Measurements from ENCODE around the gene LSM3. TPM values are rescaled to one million over a fixed set of nuclear protein-coding genes. Genes with fewer than 3 reads are reported as not detected.
A peak's percentile ranks its signal among the peaks of the same experiment; 100 is the strongest.

LSM3 gene
- polyA plus RNA-seq, 3 donors from 2014 or later = 28.3 to 38.3 (median 31.5) TPM

- peaks cover 4 to 5% of the 10 kb centered on the region in 2 donors for H3K4me1 Mint-ChIP-seq
- H3K27ac Mint-ChIP-seq = no peak overlapping the region
- H3K9me3 Mint-ChIP-seq = no peaks in the 10 kb centered on the region
- H3K4me3 Mint-ChIP-seq = no peak overlapping the region
- H3K36me3 Mint-ChIP-seq = peaks cover 16 to 26% (median 26%) of the 10 kb centered on the region in 3 donors
- peaks cover 0 to 2% (median 1%) of the 10 kb centered on the region in 3 donors for H3K27me3 Mint-ChIP-seq (ENCODE audit: low read depth in 3 of 3)
- DNase-seq = no peak
Observed at GRCh38 chr3:14201940-14202684, 23.5 kb downstream of the LSM3 start.

- Mint-ChIP-seq H3K9me3 (no peaks in the 10 kb centered on the region), H3K27me3 (ENCODE audit: low read depth in 3 of 3) (peaks cover 0 to 2% (median 1%) of the 10 kb centered on the region in 3 donors), H3K27ac (no peak overlapping the region), H3K4me3 (no peak overlapping the region), H3K36me3 (peaks cover 12 to 20% (median 18%) of the 10 kb centered on the region in 3 donors), H3K4me1 (peaks cover 0 to 3% of the 10 kb centered on the region in 2 donors)
- DNase-seq = no peak
Observed at GRCh38 chr3:14202874-14203520, 24.4 kb downstream of the LSM3 start.

- peak; percentile 12 to 33 (median 16) for DNase-seq
Observed at GRCh38 chr3:14203521-14204079, 25.0 kb downstream of the LSM3 start.

GRCh38 chr3:14204515-14205284 is 26.1 kb downstream of the LSM3 start:
- peaks cover 4% of the 10 kb centered on the region in 3 donors for H3K36me3 Mint-ChIP-seq
- H3K4me3 Mint-ChIP-seq = no peak overlapping the region
- no peaks in the 10 kb centered on the region for H3K9me3 Mint-ChIP-seq
- peaks cover 0 to 3% of the 10 kb centered on the region in 2 donors for H3K4me1 Mint-ChIP-seq
- peaks cover 0 to 1% (median 0%) of the 10 kb centered on the region in 3 donors for H3K27me3 Mint-ChIP-seq (ENCODE audit: low read depth in 3 of 3)
- no peak overlapping the region for H3K27ac Mint-ChIP-seq
- no peak for DNase-seq

More at GRCh38 chr3:14203521-14204079, 25.0 kb downstream of the LSM3 start:
- peaks cover 0 to 2% (median 1%) of the 10 kb centered on the region in 3 donors for H3K27me3 Mint-ChIP-seq (ENCODE audit: low read depth in 3 of 3)
- peaks cover 0 to 3% of the 10 kb centered on the region in 2 donors for H3K4me1 Mint-ChIP-seq
- no peak overlapping the region for H3K27ac Mint-ChIP-seq
- H3K36me3 Mint-ChIP-seq = peaks cover 8 to 15% (median 13%) of the 10 kb centered on the region in 3 donors
- no peaks in the 10 kb centered on the region for H3K9me3 Mint-ChIP-seq
- no peak overlapping the region for H3K4me3 Mint-ChIP-seq

- H3K4me3 Mint-ChIP-seq = no peak overlapping the region
- no peak overlapping the region for H3K27ac Mint-ChIP-seq
- DNase-seq = no peak
- H3K4me1 Mint-ChIP-seq = peaks cover 0 to 3% of the 10 kb centered on the region in 2 donors
- peaks cover 0 to 1% (median 0%) of the 10 kb centered on the region in 3 donors for H3K27me3 Mint-ChIP-seq (ENCODE audit: low read depth in 3 of 3)
- H3K9me3 Mint-ChIP-seq = no peaks in the 10 kb centered on the region
- no peaks in the 10 kb centered on the region for H3K36me3 Mint-ChIP-seq
Observed at GRCh38 chr3:14206548-14207177, 28.0 kb downstream of the LSM3 start.

GRCh38 chr3:14208168-14208567 is 29.6 kb downstream of the LSM3 start:
- Mint-ChIP-seq H3K4me1 (peaks cover 0 to 2% of the 10 kb centered on the region in 2 donors), H3K36me3 (no peaks in the 10 kb centered on the region), H3K27ac (no peak overlapping the region), H3K4me3 (no peak overlapping the region), H3K9me3 (no peaks in the 10 kb centered on the region), H3K27me3 (ENCODE audit: low read depth in 3 of 3) (peaks cover 0 to 1% (median 0%) of the 10 kb centered on the region in 3 donors)
- DNase-seq = no peak

GRCh38 chr3:14208977-14209394 is 30.4 kb downstream of the LSM3 start:
- H3K27ac Mint-ChIP-seq = no peak overlapping the region
- H3K4me3 Mint-ChIP-seq = no peak overlapping the region
- DNase-seq = no peak
- no peaks in the 10 kb centered on the region for H3K4me1 Mint-ChIP-seq
- no peaks in the 10 kb centered on the region for H3K36me3 Mint-ChIP-seq
- peaks cover 0 to 1% (median 0%) of the 10 kb centered on the region in 3 donors for H3K27me3 Mint-ChIP-seq (ENCODE audit: low read depth in 3 of 3)
- H3K9me3 Mint-ChIP-seq = no peaks in the 10 kb centered on the region

- Mint-ChIP-seq H3K27me3 (ENCODE audit: low read depth in 3 of 3) (peaks cover 0 to 1% (median 0%) of the 10 kb centered on the region in 3 donors), H3K27ac (peak overlapping the region in 2 of 6 donors; percentile 23 to 35), H3K4me3 (no peak overlapping the region), H3K36me3 (no peaks in the 10 kb centered on the region), H3K4me1 (no peaks in the 10 kb centered on the region), H3K9me3 (no peaks in the 10 kb centered on the region)
- no peak for DNase-seq
Observed at GRCh38 chr3:14209581-14210289, 31.1 kb downstream of the LSM3 start.

GRCh38 chr3:14210290-14210688 is 31.7 kb downstream of the LSM3 start:
- no peak for DNase-seq
- no peak overlapping the region for H3K27ac Mint-ChIP-seq
- no peak overlapping the region for H3K4me3 Mint-ChIP-seq
- no peaks in the 10 kb centered on the region for H3K36me3 Mint-ChIP-seq
- no peaks in the 10 kb centered on the region for H3K9me3 Mint-ChIP-seq
- no peaks in the 10 kb centered on the region for H3K4me1 Mint-ChIP-seq
- peaks cover 0 to 1% (median 0%) of the 10 kb centered on the region in 3 donors for H3K27me3 Mint-ChIP-seq (ENCODE audit: low read depth in 3 of 3)

- no peaks in the 10 kb centered on the region for H3K36me3 Mint-ChIP-seq
- H3K4me3 Mint-ChIP-seq = no peak overlapping the region
- no peaks in the 10 kb centered on the region for H3K9me3 Mint-ChIP-seq
- peaks cover 0 to 1% (median 0%) of the 10 kb centered on the region in 3 donors for H3K27me3 Mint-ChIP-seq (ENCODE audit: low read depth in 3 of 3)
- H3K4me1 Mint-ChIP-seq = no peaks in the 10 kb centered on the region
- H3K27ac Mint-ChIP-seq = no peak overlapping the region
- DNase-seq = no peak
Observed at GRCh38 chr3:14210843-14211594, 32.4 kb downstream of the LSM3 start.

GRCh38 chr3:14211621-14212020 is 33.0 kb downstream of the LSM3 start:
- Mint-ChIP-seq H3K27ac (no peak overlapping the region), H3K4me3 (no peak overlapping the region), H3K27me3 (ENCODE audit: low read depth in 3 of 3) (peaks cover 0 to 1% (median 0%) of the 10 kb centered on the region in 3 donors), H3K9me3 (no peaks in the 10 kb centered on the region), H3K4me1 (peaks cover 0 to 3% of the 10 kb centered on the region in 2 donors), H3K36me3 (no peaks in the 10 kb centered on the region)
- DNase-seq = no peak

GRCh38 chr3:14212032-14212431 is 33.4 kb downstream of the LSM3 start:
- no peak for DNase-seq
- no peaks in the 10 kb centered on the region for H3K9me3 Mint-ChIP-seq
- H3K4me3 Mint-ChIP-seq = no peak overlapping the region
- no peak overlapping the region for H3K27ac Mint-ChIP-seq
- H3K27me3 Mint-ChIP-seq (ENCODE audit: low read depth in 3 of 3) = peaks cover 0 to 3% (median 1%) of the 10 kb centered on the region in 3 donors
- H3K36me3 Mint-ChIP-seq = no peaks in the 10 kb centered on the region
- peaks cover 0 to 4% of the 10 kb centered on the region in 2 donors for H3K4me1 Mint-ChIP-seq

Data from immature natural killer cell (primary cell).